Left lung (tissue), 10 donors: ENCODE results near the gene FHIT. TPM values are rescaled to one million over a fixed set of nuclear protein-coding genes. Genes with fewer than 3 reads are reported as not detected.

Experiments
- ATAC-seq: fragments of 200-7000 bp; cut with Tn5 transposase; one replicate; pipeline ENCODE4 v1.9.1; 2020; ENCODE audit warnings: moderate library complexity
- DNase-seq, 4 donors: peaks; one replicate each; pipeline ENCODE4 v3.0.0-alpha.2; 2013 to 2020
- H3K27ac ChIP-seq, 2 donors: fragments of 200-600 bp; sonication (generic) in 1 of 2; one replicate each; pipeline versions ENCODE4 v1.5.0 to v1.8.0; 2020 to 2021
- H3K27me3 ChIP-seq, 2 donors: fragments of 200-600 bp; sonication (generic) in 1 of 2; one replicate each; pipeline versions ENCODE4 v1.5.0 to v1.8.0; 2020 to 2021
- H3K36me3 ChIP-seq, 2 donors: fragments of 200-600 bp; sonication (generic) in 1 of 2; one replicate each; pipeline versions ENCODE4 v1.5.0 to v1.8.0; 2020 to 2021
- H3K4me1 ChIP-seq, 2 donors: fragments of 200-600 bp; one replicate each; pipeline ENCODE4 v1.8.0; 2021
- H3K4me3 ChIP-seq, 2 donors: fragments of 200-600 bp; sonication (generic) in 1 of 2; one replicate each; pipeline versions ENCODE4 v1.5.0 to v1.8.0; 2020 to 2021; ENCODE audit warnings: mild to moderate bottlenecking in 1 of 2
- H3K9me3 ChIP-seq, 2 donors: fragments of 200-600 bp; sonication (generic) in 1 of 2; one replicate each; pipeline versions ENCODE4 v1.5.0 to v1.8.0; 2020 to 2021
- CTCF ChIP-seq, 2 donors: fragments of 200-600 bp; sonication (generic) in 1 of 2; IDR thresholded peaks; one replicate each; pipeline versions ENCODE4 v1.5.0 to v1.8.0; 2021; ENCODE audit warnings: antibody characterized with exemption in 2 of 2
- intact Hi-C, 2 donors: fragments of 100-400 bp; cut with DNase I; formaldehyde crosslinking; loops; one replicate each; pipeline versions ENCODE4 v1.11.2 to v1.14.2; 2022
- polyA plus RNA-seq, 6 donors: library from polyadenylated mRNA; unstranded; fragments of 120-200 nt; gene quantifications; one replicate each; pipeline ENCODE4 v1.2.1, GENCODE V29; 2013; ENCODE audit not compliant: insufficient read length in 6 of 6
- total RNA-seq, 2 donors: library from RNA; stranded (reverse); fragmentation: NEBNext Ultra II Directional; extraction: Animal tissue kit (Norgen Biotek cat#: 25700); gene quantifications; one replicate each; pipeline ENCODE4 v1.2.1, GENCODE V29; 2021
- donor health status: DM: no; HTN: yes; CAD: no.
- donor health status: DM: no; HTN: no; CAD: no.

FHIT gene
- total and polyA plus RNA-seq, 8 donors = 8.5 to 16.3 (median 9.7) TPM

GRCh38 chr3:61138401-61138800, 112.9 kb downstream of the FHIT start:
- intact Hi-C loops = no loop called here
- Histone ChIP-seq H3K9me3 (no peaks in the 10 kb centered on the region), H3K4me1 (no peaks in the 10 kb centered on the region), H3K36me3 (no peaks in the 10 kb centered on the region), H3K4me3 (no peak overlapping the region), H3K27ac (no peak overlapping the region), H3K27me3 (no peaks in the 10 kb centered on the region)
- DNase-seq (peak in 1 of 4 donors; percentile 54), ATAC-seq (no peak)
- no peak for TF ChIP-seq CTCF (IDR thresholded peaks at IDR 0.05)

GRCh38 chr3:61136191-61136590, 115.1 kb downstream of the FHIT start:
- TF ChIP-seq CTCF (IDR thresholded peaks at IDR 0.05) = no peak

GRCh38 chr3:61134532-61134931, 116.7 kb downstream of the FHIT start:
- Histone ChIP-seq H3K27ac (no peak overlapping the region), H3K4me1 (no peaks in the 10 kb centered on the region), H3K9me3 (no peaks in the 10 kb centered on the region), H3K36me3 (no peaks in the 10 kb centered on the region), H3K4me3 (no peak overlapping the region), H3K27me3 (no peaks in the 10 kb centered on the region)
- ATAC-seq (no peak), DNase-seq (no peak)
- no peak for TF ChIP-seq CTCF (IDR thresholded peaks at IDR 0.05)
- intact Hi-C loops = no loop called here

More at GRCh38 chr3:61136191-61136590, 115.1 kb downstream of the FHIT start:
- Histone ChIP-seq H3K27ac (no peak overlapping the region), H3K4me3 (no peak overlapping the region), H3K27me3 (no peaks in the 10 kb centered on the region), H3K4me1 (no peaks in the 10 kb centered on the region), H3K9me3 (no peaks in the 10 kb centered on the region), H3K36me3 (no peaks in the 10 kb centered on the region)
- DNase-seq (no peak), ATAC-seq (no peak)
- intact Hi-C loops = no loop called here

- Histone ChIP-seq H3K27me3 (no peaks in the 10 kb centered on the region), H3K36me3 (no peaks in the 10 kb centered on the region), H3K4me1 (no peaks in the 10 kb centered on the region), H3K27ac (no peak overlapping the region), H3K4me3 (no peak overlapping the region), H3K9me3 (no peaks in the 10 kb centered on the region)
- TF ChIP-seq CTCF (IDR thresholded peaks at IDR 0.05) = no peak
- DNase-seq (no peak), ATAC-seq (no peak)
- intact Hi-C loops = no loop called here
These were observed 119.2 kb downstream of the FHIT start for GRCh38 chr3:61132062-61132461.

- TF ChIP-seq CTCF (IDR thresholded peaks at IDR 0.05) = no peak
- intact Hi-C loops = no loop called here
- no peaks in the 10 kb centered on the region for H3K36me3 ChIP-seq
- no peaks in the 10 kb centered on the region for H3K27me3 ChIP-seq
- no peak overlapping the region for H3K4me3 ChIP-seq
- ATAC-seq = no peak
- H3K27ac ChIP-seq = no peak overlapping the region
- no peak for DNase-seq
- peaks cover 0 to 10% of the 10 kb centered on the region in 2 donors for H3K9me3 ChIP-seq
- H3K4me1 ChIP-seq = no peaks in the 10 kb centered on the region
These were observed 132.4 kb downstream of the FHIT start for GRCh38 chr3:61118830-61119229.
